K562 (cell line): Measurements from ENCODE around the gene NECAP2. TPM values are rescaled to one million over a fixed set of nuclear protein-coding genes. Genes with fewer than 3 reads are reported as not detected.
"Not testable (repeated sequence)": the region's sequence is repeated elsewhere in the genome, so short reads cannot be mapped to it uniquely, and the experiment has no call there.

ENCODE experiments used
- ATAC-seq: fragments of 200-7000 bp; cut with Tn5 transposase; 3 replicates; pipeline ENCODE4 v1.9.1; 2020; ENCODE audit warnings: moderate library complexity
- BruUV-seq: library from RNA; stranded (reverse); fragments of 400-500 nt; replicated peaks from 2 replicates; lab custom pipeline; 2021; lab: Mats Ljungman, UMichigan
- CTCF ChIA-PET: fragments of 300-600 bp; formaldehyde crosslinking; extraction: SDS; loops from one replicate; lab custom pipeline; 2021; ENCODE audit warnings: low intra/inter-chr PET ratio; lab: Yijun Ruan, JAX
- POLR2A ChIA-PET: fragments of 300-600, 350-650 bp; sonication (Branson Sonifier 250); formaldehyde crosslinking; extraction: SDS; loops from one replicate; lab custom pipeline; 2021; ENCODE audit warnings: antibody characterized with exemption, inconsistent platforms; lab: Yijun Ruan, JAX
- DNase-seq, 4 experiments: peaks; one replicate each; pipeline versions ENCODE4 v3.0.0 to v3.0.0-alpha.2; 2011 to 2018; ENCODE audit warnings: low spot score in 3 of 4, mixed read lengths in 3 of 4; ENCODE audit errors: extremely low read depth in 1 of 4
- FAIRE-seq: peaks from 2 replicates; lab custom pipeline; 2011; peaks lifted over from hg19 to GRCh38; lab: Jason Lieb, UNC
- H2AFZ ChIP-seq: 2 replicates; pipeline ENCODE4 v1.6.0; 2011; ENCODE audit warnings: low read depth, low read length, control low read depth, inconsistent platforms
- H3K27ac ChIP-seq: fragments of 200-600 bp; 3 replicates; pipeline ENCODE4 v1.8.0; 2011; ENCODE audit warnings: low read depth, mild to moderate bottlenecking, control low read depth, inconsistent platforms, low read length, moderate library complexity, mixed read lengths; ENCODE audit errors: extremely low read depth
- H3K27me3 ChIP-seq, 2 experiments: fragments of 300-600 bp in 1 of 2; 2 replicates in 1 of 2; 3 replicates in 1 of 2; pipeline versions ENCODE4 v1.6.0 to v1.8.0; 2011; ENCODE audit warnings: inconsistent platforms in 2 of 2, low read length in 2 of 2, mild to moderate bottlenecking in 1 of 2, mixed read lengths in 1 of 2, moderate library complexity in 1 of 2; ENCODE audit not compliant: control insufficient read depth in 2 of 2, insufficient read depth in 2 of 2
- H3K36me3 ChIP-seq: fragments of 300-600 bp; 3 replicates; pipeline ENCODE4 v1.8.0; 2011; ENCODE audit warnings: mild to moderate bottlenecking, low read length, inconsistent platforms; ENCODE audit not compliant: control insufficient read depth, insufficient read depth
- H3K4me1 ChIP-seq, 2 experiments: fragments of 200-600 bp in 1 of 2; replicated peaks in 1 of 2; 2 replicates in 1 of 2; 3 replicates in 1 of 2; pipeline versions ENCODE4 v1.5.1 to v1.8.0; 2011; ENCODE audit warnings: inconsistent platforms in 2 of 2, low read length in 2 of 2, mild to moderate bottlenecking in 1 of 2, mixed read lengths in 1 of 2, moderate library complexity in 1 of 2; ENCODE audit not compliant: control insufficient read depth in 2 of 2, insufficient read depth in 2 of 2
- H3K4me2 ChIP-seq: 2 replicates; pipeline ENCODE4 v1.6.1; 2011; ENCODE audit warnings: low read length, control low read depth, inconsistent platforms, mixed read lengths; ENCODE audit not compliant: insufficient read depth
- H3K4me3 ChIP-seq: fragments of 200-600 bp; sonication (generic), shearing (Covaris generic); 2 replicates; pipeline ENCODE4 v1.5.1; 2016; ENCODE audit warnings: control low read depth, inconsistent platforms
- H3K79me2 ChIP-seq: fragments of 200-600 bp; 3 replicates; pipeline ENCODE4 v1.8.0; 2011; ENCODE audit warnings: low read length, inconsistent platforms; ENCODE audit not compliant: control insufficient read depth, insufficient read depth
- H3K9ac ChIP-seq, 2 experiments: 2 replicates each; pipeline versions ENCODE4 v1.6.0 to v1.6.1; 2011; ENCODE audit warnings: low read depth in 2 of 2, low read length in 2 of 2, control low read depth in 1 of 2, inconsistent platforms in 1 of 2, mild to moderate bottlenecking in 1 of 2, mixed read lengths in 1 of 2; ENCODE audit not compliant: insufficient read depth in 1 of 2
- H3K9me1 ChIP-seq: one replicate; pipeline ENCODE4 v1.6.0; 2011; ENCODE audit warnings: inconsistent platforms, mild to moderate bottlenecking, low read length, moderate library complexity; ENCODE audit not compliant: control insufficient read depth, insufficient read depth
- H3K9me3 ChIP-seq: replicated peaks from 2 replicates; pipeline ENCODE4 v1.5.1; 2011; ENCODE audit warnings: low read depth, low read length, inconsistent platforms; ENCODE audit not compliant: control insufficient read depth, insufficient read depth
- H4K20me1 ChIP-seq: replicated peaks from 2 replicates; pipeline ENCODE4 v1.6.1; 2011; ENCODE audit warnings: low read length, inconsistent platforms, mixed read lengths; ENCODE audit not compliant: control insufficient read depth, insufficient read depth
- RAD21 ChIP-seq, 2 experiments: fragments of 250-450 bp in 1 of 2; fragments of 450-650 bp in 1 of 2; sonication (Bioruptor Pico) in 1 of 2; formaldehyde crosslinking in 1 of 2; IDR thresholded peaks in 1 of 2; conservative IDR thresholded peaks in 1 of 2; 2 replicates each; pipeline versions ENCODE4 v1.4.0 to v1.8.0; 2020 to 2022; ENCODE audit warnings: mild to moderate bottlenecking in 2 of 2, moderate library complexity in 1 of 2
- SMC3 ChIP-seq: conservative IDR thresholded peaks from 2 replicates; pipeline ENCODE4 v1.6.1; 2011; ENCODE audit warnings: low read depth, low read length, improper control_type of control experiment; ENCODE audit not compliant: insufficient read depth
- WGBS: fragments of 100-300 bp; shearing (Covaris generic); methylation state at CpG from one replicate; pipeline ENCODE4 v1.1.6; 2016; ENCODE audit warnings: low coverage, mixed read lengths; ENCODE audit not compliant: insufficient coverage; ENCODE audit errors: missing lambda C conversion rate; 5-methylcytosine and 5-hydroxymethylcytosine counted together
- in situ Hi-C: fragments of 300-500 bp; cut with MboI; formaldehyde crosslinking; loops from 4 replicates; pipeline ENCODE4 v1.15.0; 2018; ENCODE audit warnings: inconsistent platforms, mixed read lengths
- intact Hi-C: fragments of 100-400 bp; cut with micrococcal nuclease; formaldehyde crosslinking; loops from 2 replicates; pipeline ENCODE4 v1.14.2; 2022
- polyA plus RNA-seq, 8 experiments: library from polyadenylated mRNA; depleted of rRNA in 4 of 8; stranded (reverse) in 5 of 8; unstranded in 3 of 8; fragments of >200 nt; fragmentation: Nextera tagmentation in 2 of 8; fragmentation: Illumina TruSeq in 1 of 8; extraction: Ambion mirVana in 2 of 8; extraction: Trizol in 1 of 8; gene quantifications; 2 replicates each; pipeline versions ENCODE4 v1.2.1 to v1.2.3, GENCODE V29; 2011 to 2014; ENCODE audit warnings: inconsistent platforms in 1 of 8, missing spikeins in 1 of 8
- total RNA-seq, 7 experiments: library from RNA; depleted of rRNA in 6 of 7; stranded (reverse); fragments of >200 nt in 6 of 7; fragmentation: Illumina TruSeq in 2 of 7; extraction: Trizol in 2 of 7; gene quantifications; 2 replicates each; pipeline versions ENCODE4 v1.2.1 to v1.2.3, GENCODE V29; 2011 to 2021; ENCODE audit warnings: low replicate concordance in 1 of 7
- TF ChIP-seq, protein P1 (sequence below), 2 experiments: fragments of 450-650 bp; formaldehyde crosslinking in 1 of 2; IDR thresholded peaks; 2 replicates each; pipeline versions ENCODE4 v1.4.0 to v1.6.1; 2014 to 2020; ENCODE audit warnings: mild to moderate bottlenecking in 2 of 2, borderline replicate concordance in 1 of 2, low read depth in 1 of 2
- TF ChIP-seq, protein P2 (sequence below), 3 experiments: IDR thresholded peaks in 2 of 3; conservative IDR thresholded peaks in 1 of 3; 2 replicates each; pipeline ENCODE4 v1.5.1; 2011 to 2012; ENCODE audit warnings: low read length in 3 of 3, mild to moderate bottlenecking in 3 of 3, control low read depth in 2 of 3, improper control_type of control experiment in 1 of 3, inconsistent platforms in 1 of 3, low read depth in 1 of 3, mixed read lengths in 1 of 3, moderate library complexity in 1 of 3; ENCODE audit not compliant: insufficient read depth in 2 of 3

NECAP2 gene
- total and polyA plus RNA-seq, 9 of the 15 experiments (the other 6 are each of a cell fraction or from before 2014, with no cell fraction given), result 22.7 to 107 (median 79.2) TPM

DNA sequence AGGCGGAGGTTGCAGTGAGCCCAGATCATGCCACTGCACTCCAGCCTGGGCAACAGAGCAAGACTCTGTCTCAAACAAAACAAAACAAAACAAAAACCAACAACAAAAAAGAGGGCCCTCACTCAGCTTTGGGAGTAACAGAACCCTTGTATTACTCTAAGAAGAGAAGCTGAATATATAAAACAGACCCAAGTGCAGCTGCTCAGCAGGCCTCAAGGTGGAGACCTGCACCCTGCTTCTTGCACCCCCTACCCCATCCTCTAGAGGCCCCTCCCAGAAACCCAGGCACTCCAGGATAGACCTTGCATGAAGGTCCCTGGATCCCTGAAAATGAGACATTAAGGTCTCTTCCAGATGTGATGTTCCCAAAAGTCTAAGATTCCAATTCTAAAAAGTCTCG lies 34.4 kb downstream of the NECAP2 start:
- H3K9me1 ChIP-seq, H3K27ac ChIP-seq, H3K9ac ChIP-seq, H2AFZ ChIP-seq, H3K4me3 ChIP-seq, H3K9me3 ChIP-seq, H4K20me1 ChIP-seq: not testable (repeated sequence)
- peak; percentile 54 to 69 (median 64) for DNase-seq
- TF ChIP-seq, protein P1, sequence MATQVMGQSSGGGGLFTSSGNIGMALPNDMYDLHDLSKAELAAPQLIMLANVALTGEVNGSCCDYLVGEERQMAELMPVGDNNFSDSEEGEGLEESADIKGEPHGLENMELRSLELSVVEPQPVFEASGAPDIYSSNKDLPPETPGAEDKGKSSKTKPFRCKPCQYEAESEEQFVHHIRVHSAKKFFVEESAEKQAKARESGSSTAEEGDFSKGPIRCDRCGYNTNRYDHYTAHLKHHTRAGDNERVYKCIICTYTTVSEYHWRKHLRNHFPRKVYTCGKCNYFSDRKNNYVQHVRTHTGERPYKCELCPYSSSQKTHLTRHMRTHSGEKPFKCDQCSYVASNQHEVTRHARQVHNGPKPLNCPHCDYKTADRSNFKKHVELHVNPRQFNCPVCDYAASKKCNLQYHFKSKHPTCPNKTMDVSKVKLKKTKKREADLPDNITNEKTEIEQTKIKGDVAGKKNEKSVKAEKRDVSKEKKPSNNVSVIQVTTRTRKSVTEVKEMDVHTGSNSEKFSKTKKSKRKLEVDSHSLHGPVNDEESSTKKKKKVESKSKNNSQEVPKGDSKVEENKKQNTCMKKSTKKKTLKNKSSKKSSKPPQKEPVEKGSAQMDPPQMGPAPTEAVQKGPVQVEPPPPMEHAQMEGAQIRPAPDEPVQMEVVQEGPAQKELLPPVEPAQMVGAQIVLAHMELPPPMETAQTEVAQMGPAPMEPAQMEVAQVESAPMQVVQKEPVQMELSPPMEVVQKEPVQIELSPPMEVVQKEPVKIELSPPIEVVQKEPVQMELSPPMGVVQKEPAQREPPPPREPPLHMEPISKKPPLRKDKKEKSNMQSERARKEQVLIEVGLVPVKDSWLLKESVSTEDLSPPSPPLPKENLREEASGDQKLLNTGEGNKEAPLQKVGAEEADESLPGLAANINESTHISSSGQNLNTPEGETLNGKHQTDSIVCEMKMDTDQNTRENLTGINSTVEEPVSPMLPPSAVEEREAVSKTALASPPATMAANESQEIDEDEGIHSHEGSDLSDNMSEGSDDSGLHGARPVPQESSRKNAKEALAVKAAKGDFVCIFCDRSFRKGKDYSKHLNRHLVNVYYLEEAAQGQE (IDR thresholded peaks at IDR 0.05; ENCODE audit: borderline replicate concordance), result peak; percentile 31; the same call in 1 of the 2 replicates
- TF ChIP-seq, protein P1 (CRISPR knock-in tag; IDR thresholded peaks at IDR 0.05; ENCODE audit: low read depth), result not testable (repeated sequence)
- TF ChIP-seq, protein P2, sequence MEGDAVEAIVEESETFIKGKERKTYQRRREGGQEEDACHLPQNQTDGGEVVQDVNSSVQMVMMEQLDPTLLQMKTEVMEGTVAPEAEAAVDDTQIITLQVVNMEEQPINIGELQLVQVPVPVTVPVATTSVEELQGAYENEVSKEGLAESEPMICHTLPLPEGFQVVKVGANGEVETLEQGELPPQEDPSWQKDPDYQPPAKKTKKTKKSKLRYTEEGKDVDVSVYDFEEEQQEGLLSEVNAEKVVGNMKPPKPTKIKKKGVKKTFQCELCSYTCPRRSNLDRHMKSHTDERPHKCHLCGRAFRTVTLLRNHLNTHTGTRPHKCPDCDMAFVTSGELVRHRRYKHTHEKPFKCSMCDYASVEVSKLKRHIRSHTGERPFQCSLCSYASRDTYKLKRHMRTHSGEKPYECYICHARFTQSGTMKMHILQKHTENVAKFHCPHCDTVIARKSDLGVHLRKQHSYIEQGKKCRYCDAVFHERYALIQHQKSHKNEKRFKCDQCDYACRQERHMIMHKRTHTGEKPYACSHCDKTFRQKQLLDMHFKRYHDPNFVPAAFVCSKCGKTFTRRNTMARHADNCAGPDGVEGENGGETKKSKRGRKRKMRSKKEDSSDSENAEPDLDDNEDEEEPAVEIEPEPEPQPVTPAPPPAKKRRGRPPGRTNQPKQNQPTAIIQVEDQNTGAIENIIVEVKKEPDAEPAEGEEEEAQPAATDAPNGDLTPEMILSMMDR (IDR thresholded peaks at IDR 0.05 in 2 of 3, conservative IDR thresholded peaks at IDR 0.05 in 1 of 3; ENCODE audit: insufficient read depth in 2 of 3, low read depth in 1 of 3, low read length in 3 of 3), result peak; percentile 43 to 87 (median 71); a peak in 5 of 6 replicates
- TF ChIP-seq SMC3 (0 out of 2 replicates have a peak, but pooled peaks have one; percentile 21), RAD21 (CRISPR knock-in tag; conservative IDR thresholded peaks at IDR 0.05 in 1 of 2, IDR thresholded peaks at IDR 0.05 in 1 of 2) (peak; percentile 6 to 56; a peak in 2 of 4 replicates)
- TF ChIP-seq, all 486 proteins: peak for 4; not testable (repeated sequence) for 482
- ATAC-seq, result peak; percentile 94
- H3K4me1 ChIP-seq, result peaks cover 0 to 14% of the 10 kb centered on the region in 2 experiments; a peak in 1 of 5 replicates
- in situ Hi-C loops, BruUV-seq, H3K27me3 ChIP-seq, H3K4me2 ChIP-seq, FAIRE-seq, H3K36me3 ChIP-seq, H3K79me2 ChIP-seq, intact Hi-C loops: not testable (repeated sequence)
- ChIA-PET POLR2A (interaction anchor here (1.2 kb wide), 2 partner anchors 10 to 34 kb away, joined by 3 to 4 read pairs; partner anchors contain the start of gene NECAP2), CTCF (interaction anchor here (0.6 kb wide), 1 partner anchor 477 kb away, joined by 4 read pairs; no protein-coding TSS in a partner anchor)
- 95% methylated on average over 1 of the region's 2 CpGs for WGBS
